GM18499 (cell line): ENCODE results near the gene SFSWAP.
"Not testable (repeated sequence)": the region's sequence is repeated elsewhere in the genome, so short reads cannot be mapped to it uniquely, and the experiment has no call there.

Experiments
- ATAC-seq: cut with Tn5 transposase; IDR thresholded peaks from one replicate; pipeline ENCODE4 v1.9.1; 2021; ENCODE audit warnings: moderate number of reproducible peaks; ENCODE audit not compliant: insufficient read depth, unreplicated experiment

Gene SFSWAP

DNA sequence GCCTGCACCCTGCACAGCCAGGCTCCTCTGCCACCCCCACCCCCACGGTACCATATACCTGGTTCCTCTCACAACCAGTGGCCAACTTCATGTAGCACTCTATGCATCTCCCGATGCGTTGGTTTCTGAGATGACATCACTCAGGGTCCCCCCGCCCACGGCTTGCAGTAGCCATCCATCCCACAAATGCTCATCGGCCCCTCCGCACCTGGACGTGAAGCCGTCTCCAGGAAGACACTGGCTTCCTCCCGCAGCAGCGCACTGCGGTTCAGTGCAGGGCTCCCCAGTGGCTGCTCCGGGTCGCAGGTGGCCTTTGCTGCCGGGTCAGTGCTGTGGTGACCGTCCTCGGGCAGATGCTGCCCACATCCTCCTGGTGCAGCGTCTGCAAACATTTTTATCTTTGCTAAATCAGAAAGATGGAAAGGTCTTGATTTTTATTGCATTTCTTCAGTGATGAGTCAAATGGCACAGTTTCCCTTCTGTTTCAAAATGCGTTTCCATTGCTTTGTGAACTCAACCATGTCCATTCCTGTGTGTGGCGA is 89.8 kb downstream of the SFSWAP start:
- ATAC-seq: no peak

DNA sequence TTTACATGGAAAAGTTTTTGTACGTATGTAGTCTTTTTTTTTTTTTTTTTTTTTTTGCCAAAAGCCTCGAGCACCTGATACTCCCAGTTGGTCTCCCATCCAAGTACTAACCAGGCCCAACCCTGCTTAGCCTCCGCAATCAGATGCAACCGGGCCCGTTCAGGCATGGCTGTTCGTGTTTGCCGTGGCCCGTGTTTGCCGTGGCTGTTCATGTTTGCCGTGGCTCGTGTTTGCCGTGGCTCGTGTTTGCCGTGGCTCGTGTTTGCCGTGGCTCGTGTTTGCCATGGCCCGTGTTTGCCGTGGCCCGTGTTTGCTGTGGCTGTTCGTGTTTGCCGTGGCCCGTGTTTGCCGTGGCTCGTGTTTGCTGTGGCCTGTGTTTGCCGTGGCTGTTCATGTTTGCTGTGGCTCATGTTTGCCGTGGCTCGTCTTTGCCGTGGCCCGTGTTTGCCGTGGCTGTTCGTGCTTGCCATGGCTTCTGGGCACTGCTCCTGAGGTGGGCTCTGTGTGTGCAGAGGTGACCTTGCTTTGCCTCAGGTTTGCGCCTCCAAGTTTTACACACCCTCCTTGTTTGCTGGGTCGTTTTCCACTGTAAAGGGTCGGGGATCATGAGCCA is 90.5 kb downstream of the SFSWAP start:
- ATAC-seq: no peak

DNA sequence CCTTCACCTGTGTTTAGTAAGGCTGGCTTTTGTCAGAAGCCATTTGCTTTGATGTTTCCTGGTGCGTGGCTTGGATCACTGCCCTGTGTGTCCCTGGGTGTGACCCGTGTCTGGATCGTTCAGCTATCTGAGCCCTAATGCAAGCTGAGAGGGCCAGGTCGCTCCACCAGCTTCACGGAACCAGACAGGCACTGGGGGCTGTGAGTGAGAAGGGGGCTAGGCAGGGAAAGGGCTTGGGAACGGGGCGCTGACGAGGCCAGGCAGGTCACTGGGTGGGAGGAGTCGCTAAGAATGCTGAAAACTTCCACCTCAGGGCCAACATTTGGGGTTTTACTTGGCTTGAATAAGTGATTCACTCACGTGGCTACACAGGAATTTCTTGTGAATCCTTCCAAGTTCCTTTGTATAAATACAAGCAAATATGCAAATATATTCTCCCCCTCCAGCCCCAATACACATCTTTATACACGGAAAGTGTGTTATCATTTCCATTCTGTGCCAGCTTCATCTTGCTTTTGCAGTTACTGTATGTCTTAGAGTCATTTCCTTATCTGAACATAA is 93.2 kb downstream of the SFSWAP start:
- ATAC-seq: no peak

DNA sequence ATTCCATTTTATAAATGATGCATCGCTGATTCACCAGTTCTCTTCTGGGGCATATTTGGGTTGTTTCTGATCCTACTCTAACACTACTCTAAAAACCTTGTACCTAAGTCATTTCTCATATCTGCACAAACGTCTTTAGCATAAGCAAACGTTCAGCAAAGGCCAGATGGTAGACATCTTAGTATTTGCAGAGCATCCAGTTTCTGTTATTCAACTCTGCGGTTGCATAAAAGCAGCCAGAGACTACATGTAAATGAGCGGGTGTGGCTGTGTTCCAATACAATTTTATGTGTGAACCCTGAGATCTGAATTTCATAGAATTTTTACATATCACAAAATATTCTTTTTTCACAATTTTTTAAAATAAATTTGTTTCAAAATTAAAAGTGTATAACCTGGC is 94.5 kb downstream of the SFSWAP start:
- no peak for ATAC-seq

DNA sequence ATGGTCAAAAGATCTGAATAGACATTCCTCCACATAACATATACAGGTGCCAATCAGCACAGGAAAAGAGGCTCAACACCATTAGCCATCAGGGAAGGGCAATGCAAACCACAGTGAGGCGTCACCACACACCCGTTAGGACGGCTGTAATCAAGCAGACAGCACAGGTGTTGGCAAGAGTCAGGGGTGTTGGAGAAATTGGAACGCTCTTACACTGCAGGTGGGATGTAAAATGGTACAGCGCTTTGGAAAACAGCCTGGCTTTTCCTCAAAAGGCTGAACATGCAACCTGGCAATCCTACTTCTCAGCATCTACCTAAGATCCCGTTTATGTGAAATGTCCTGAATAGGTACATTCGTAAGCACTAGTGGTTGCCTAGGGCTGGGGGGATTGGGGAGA is 95.8 kb downstream of the SFSWAP start:
- ATAC-seq: no peak

DNA sequence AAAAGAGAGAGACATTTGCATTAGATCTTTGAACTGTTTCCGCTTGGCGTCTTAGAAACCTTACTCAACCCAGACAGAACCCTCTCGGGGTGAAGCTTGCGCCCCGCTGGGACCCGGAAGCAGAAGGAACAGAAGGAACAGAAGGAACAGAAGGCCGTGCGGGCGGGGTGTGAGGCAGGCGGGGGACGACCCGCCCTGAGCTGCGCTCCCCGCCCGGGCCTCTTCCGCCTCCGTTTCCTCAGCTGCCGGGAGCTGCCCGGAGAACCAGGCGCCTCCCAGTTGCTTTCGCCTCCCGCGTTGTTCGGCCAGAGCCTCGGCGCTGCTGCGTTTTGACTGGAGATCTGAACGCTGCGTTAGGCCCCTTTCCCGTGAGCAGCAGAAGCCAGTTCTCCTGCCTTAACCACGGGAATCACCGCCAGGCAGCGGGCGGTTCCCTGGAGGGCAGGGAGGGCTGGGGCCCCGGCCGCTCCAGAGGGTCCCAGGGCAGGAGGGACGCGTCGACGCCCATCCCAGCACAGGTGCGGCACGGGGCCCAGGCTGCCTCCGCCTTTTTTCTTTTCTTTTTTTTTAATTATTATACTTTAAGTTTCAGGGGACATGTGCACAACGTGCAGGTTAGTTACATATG is 98.0 kb downstream of the SFSWAP start:
- no peak for ATAC-seq

DNA sequence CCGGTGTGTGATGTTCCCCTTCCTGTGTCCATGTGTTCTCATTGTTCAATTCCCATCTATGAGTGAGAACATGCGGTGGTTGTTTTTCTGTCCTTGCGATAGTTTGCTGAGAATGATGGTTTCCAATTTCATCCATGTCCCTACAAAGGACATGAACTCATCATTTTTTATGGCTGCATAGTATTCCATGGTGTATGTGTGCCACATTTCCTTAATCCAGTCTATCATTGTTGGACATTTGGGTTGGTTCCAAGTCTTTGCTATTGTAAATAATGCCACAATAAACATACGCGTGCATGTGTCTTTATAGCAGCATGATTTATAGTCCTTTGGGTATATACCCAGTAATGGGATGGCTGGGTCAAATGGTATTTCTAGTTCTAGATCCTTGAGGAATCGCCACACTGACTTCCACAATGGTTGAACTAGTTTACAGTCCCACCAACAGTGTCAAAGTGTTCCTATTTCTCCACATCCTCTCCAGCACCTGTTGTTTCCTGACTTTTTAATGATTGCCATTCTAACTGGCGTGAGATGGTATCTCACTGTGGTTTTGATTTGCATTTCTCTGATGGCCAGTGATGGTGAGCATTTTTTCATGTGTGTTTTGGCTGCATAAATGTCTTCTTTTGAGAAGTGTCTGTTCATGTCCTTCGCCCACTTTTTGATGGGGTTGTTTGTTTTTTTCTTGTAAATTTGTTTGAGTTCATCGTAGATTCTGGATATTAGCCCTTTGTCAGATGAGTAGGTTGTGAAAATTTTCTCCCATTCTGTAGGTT is 98.8 kb downstream of the SFSWAP start:
- ATAC-seq: not testable (repeated sequence)

DNA sequence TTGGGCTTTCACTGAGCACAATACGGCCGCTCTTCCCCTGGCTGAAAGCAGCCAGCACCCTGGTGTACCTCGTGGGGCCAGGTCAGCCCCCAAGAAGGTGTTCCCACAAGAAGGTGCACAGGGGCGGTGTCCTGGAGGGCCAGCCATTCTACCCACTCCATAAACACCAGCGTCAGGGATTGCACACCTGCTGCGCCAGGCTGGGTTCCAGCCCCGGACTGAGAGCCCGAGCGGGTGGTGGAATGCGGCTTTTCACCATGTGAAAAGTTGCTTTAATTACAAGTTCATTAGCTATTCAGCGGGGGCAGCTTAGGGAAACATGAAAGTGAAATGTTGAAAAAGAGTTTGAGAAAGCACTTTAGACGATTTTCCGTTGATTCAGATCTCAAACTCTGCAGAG is 99.8 kb downstream of the SFSWAP start:
- no peak for ATAC-seq

DNA sequence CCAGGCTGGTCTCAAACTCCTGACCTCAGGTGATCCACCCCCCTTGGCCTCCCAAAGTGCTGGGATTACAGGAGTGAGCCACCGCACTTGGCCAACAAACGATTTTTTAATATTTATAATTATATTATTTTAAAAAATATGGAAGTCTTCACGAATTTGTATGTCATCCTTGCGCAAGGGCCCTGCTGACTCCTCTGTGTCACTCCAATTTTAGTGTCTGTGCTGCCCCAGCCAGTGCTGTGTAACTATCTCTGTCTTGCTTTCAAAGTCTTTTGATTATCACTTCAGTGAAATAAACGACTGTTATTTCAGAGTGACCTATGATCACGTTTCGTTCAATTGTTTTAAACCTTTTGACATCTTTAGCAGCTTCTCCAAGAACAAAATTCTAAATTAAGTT is 104.2 kb downstream of the SFSWAP start:
- ATAC-seq: no peak

DNA sequence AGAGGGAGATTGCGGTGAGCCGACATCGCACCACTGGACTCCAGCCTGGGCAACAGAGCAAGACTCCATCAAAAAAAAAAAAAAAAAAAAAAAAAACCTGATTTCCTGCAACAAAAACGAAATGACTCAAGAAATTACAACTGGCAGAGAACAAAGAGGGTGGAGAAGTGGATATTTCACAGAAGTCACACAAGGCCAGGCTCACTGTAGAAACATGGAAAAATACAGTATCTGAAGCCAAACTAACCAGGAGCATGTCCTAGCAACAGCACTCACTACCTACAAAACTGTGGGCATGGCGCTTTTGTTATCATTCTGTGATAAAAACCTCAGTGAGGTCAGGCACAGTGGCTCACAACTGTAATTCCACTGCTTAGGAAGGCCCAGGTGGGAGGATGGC is 105.6 kb downstream of the SFSWAP start:
- no peak for ATAC-seq

DNA sequence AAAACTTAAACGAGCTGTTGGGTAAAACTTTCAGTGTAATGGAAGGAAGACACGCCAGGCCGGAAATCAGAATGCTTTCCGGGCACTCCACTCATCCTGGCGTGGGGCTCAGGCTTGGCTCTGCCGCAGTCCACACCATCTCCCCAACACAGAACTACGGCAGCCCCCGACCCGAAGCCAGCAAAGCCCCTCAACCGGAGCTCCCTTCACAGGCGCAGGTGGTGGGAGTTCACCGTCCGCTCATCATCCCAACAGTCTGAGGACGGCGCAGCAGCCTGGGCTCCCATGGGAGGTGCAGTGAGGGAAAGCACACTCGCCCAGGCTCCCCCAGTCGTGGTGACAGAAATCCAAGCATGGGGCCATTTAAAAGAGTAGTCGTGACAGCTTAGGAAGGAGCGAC is 106.4 kb downstream of the SFSWAP start:
- ATAC-seq: no peak

DNA sequence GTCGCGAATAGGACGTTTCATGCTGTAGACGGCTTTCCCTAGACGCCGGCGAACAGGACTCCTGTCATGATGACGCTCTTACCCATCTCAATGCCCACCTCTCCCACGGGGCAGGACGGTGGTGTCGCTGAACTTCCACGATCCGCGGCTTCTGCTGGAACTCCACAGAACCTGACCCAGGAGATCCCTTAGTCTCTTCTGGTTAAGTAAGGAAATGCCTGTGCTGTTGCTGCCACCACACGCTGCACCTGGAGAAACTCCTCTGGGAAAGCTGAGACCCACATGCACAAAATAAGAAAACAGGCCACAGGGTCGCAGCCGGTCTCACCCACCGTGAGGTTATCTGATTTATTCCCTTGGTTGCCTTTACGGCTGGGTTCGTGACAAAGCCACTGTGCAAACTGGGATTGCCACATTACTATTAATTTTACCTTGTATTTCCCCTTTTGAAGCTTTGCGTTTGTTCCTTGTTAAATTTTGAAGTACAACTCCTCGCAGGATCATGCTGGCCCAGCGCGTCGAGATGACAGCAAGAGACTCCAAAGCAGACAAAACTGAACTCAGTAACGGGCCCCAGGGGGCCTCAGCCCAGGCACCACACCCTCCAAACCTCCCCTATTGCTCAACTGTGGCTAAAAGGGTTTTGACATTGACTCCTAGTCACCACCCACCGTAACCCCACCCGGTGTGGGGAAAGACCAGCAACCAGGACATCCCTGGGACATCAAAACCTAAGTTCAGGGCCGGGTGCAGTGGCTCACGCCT is 108.1 kb downstream of the SFSWAP start:
- no peak for ATAC-seq

DNA sequence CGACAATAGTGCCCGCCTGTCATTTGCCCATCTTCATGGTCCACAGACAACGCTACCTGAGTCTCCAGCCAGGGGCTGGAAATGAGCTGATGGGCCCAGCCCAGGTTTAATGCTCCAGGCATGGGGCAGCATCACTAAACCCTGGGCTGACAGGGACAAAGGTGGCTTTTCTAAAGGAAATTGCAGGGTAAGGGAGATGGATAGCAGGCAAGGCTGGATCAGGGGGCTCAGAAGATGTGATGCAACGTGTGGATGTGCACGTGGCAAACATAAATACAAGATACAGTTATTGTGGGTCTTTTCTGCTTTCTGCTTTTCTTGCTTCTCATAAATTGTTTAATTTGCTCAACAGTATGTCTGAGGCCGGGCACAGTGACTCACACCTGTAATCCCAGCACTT is 113.6 kb downstream of the SFSWAP start:
- no peak for ATAC-seq

DNA sequence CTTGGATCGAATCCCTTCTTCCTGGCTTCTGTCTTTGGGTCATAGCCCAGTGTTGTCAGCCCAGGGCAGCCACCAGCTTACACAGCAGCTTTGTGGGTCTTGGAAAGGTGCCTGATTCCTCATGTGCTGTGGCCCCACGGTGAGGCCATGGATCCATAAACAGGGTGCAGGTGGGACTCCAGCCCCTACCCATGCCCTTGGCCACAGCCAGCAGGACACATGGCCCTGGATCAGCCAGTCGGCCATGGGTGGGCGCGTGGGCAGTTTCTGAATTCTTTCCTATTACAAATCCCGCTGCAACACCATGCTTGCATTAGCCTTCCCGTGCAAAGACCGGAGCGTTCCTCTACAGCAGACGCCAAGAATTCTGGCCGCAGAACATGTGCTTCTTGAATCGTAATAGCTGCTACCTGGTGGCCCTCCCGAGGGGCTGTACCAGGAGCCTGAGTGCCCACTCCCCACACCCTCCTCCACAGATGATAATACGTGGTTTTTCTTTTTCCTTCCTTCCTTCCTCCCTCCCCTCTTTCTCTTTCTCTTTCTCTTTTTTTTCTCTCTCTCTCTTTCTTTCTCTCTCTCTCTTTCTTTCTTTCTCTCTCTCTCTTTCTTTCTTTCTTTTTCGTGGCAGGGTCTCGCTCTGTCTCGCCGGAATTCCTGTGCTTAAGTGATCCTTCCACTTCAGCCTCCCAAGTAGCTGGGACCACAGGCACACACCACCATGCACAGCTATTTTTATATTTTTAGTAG is 114.4 kb downstream of the SFSWAP start:
- ATAC-seq: no peak

DNA sequence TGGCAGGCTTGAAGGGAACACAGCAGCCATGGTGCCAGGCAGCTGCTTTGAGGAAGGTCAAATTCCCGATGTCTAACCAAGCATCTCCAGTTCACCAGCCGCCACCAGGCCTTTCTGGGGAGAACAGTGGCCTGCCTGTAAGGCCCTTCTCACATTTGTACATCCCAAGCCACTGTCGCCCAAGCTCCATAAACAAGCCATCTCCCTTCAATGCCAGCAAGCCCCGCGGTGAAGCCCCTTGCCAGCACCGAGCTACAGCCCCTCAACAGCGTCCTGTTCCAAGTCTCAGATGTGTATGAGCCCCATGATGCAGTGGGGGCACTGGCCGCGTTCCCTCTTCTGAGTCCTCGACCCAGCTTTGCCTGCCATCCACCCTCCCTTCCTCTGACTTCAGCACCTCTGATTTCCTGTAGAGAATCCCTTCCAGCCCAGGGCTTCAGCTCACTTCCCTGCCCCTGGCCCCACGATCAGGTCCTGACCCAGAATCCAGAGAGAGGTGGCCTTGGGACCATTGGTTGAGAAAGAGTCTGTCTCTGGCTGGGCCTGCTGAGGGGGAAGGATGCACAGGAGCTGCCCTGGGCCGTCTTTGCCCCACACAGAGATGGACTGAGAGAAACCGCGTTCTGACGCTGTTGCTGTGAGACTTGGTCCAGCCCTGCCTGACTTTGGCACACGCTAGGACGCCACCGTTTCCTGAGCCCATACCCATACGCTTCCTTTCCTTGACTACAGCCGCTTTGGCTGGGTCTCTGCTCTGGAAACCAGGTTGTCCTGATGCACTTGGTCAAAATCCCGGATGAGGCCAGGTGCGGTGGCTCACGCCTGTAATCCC is 115.4 kb downstream of the SFSWAP start:
- no peak for ATAC-seq

DNA sequence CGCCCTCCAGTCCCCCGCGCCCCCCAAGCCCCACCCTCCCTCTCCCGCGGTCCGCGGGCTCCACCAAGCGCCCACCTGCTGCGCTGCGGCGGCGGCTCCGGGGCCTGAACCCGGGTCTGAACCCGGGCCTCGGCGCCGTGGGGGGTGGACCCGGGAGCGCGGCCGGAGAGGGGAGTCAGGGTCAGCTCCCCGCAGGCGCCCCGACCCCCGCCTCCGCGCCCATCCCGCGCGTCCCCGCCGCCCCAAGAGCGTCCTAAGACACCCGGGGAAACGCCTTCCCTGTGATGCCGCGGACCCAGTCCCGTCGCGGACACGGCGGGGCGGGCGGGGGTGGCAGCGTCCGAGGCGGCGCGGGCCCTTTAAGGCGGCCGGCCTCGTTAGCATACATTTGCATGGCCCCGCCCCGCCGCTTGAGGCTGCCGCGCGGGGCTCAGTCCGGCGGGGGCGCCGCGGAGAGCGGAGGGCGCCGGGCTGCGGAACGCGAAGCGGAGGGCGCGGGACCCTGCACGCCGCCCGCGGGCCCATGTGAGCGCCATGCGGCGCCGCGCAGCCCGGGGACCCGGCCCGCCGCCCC is 117.2 kb downstream of the SFSWAP start, which contains the start of gene MMP17:
MMP17 (plus strand) TSS at position 433 of the 574 bp plus-strand sequence; CDS start at position 535, 102 bp downstream.
- ATAC-seq: no peak

DNA sequence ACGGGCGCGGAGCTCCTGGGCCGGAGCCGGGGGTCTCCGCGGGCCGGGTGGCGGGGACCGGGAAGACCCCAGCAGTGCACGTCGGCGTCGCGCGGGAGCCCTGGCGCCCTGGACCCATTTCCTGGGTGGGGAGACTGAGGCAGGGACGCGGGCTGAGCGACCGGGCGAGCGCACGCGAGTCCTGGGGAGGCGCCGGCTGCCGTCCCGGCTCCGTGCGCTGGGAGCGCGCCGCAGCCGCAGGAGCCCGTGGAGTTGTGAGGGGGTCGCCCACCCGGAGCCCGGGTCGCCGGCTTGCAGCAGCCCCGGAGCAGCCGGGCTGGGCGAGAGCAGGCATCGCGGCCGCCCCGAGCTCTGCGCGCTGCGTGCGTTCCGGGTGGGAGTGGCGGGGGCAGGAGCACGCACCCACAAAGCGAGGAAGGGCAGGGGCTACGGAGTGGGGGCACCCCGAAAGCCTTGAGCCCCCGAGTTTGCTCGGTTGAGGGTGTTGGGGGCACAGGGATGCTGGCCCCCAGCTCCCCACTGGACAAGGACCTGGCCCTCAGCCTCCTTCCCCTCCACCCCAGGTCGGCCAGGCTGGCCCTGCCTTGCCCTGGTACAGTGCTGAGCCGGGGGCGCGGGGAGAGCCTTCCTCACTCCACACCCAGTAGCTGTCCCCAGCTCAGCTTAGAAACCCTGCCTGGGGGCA is 117.9 kb downstream of the SFSWAP start:
- no peak for ATAC-seq

DNA sequence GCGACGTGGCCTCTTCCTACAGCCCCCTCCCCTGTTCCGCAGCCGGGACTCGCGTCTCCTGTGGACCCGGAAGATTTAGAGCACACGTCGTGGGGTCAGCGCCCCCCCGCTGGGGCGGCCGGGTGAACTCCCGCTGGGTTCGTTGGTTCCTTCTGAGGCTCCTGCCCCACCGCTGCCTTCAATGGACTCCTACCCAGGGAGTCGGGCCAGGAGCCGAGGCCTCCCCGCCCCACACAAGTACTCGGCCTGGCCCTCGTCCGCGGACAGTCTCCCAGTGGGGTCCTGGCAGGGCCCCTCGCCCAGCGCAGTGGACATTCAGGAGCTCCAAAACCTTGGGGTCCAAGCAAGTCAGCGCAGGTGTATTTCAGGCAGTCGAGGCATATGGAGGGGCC is 118.5 kb downstream of the SFSWAP start:
- no peak for ATAC-seq
